ENCODE data around the gene IFI27L1. TPM values are rescaled to one million over a fixed set of nuclear protein-coding genes. Genes with fewer than 3 reads are reported as not detected.

Gene IFI27L1
- total RNA-seq, 4 donors from 2014 or later, result 7.1 to 10.3 (median 8.3) TPM

- ATAC-seq, result no peak
- no peak for TF ChIP-seq CTCF (IDR thresholded peaks at IDR 0.05 in 4 of 5, conservative IDR thresholded peaks at IDR 0.05 in 1 of 5)
- no peak for TF ChIP-seq POLR2A (IDR thresholded peaks at IDR 0.05)
- H3K27me3 ChIP-seq, result peaks cover 0 to 3% (median 0%) of the 10 kb centered on the region in 3 donors
- H3K4me1 ChIP-seq, result peaks cover 0 to 2% of the 10 kb centered on the region in 2 donors
- no peak for DNase-seq
- in situ Hi-C loops (cut with MboI; ENCODE audit: low sequenced_read_pairs in 4 of 4) (no loop called here), intact Hi-C loops (cut with DNase I; ENCODE audit: low total_unique reads) (no loop called here)
- peaks cover 0 to 9% (median 0%) of the 10 kb centered on the region in 3 donors for H3K9me3 ChIP-seq
- H3K36me3 ChIP-seq, result no peaks in the 10 kb centered on the region
- no peak overlapping the region for H3K27ac ChIP-seq
- H3K4me3 ChIP-seq, result no peak overlapping the region
Observed at GRCh38 chr14:94123868-94124267, 42.8 kb downstream of the IFI27L1 start.

GRCh38 chr14:94124582-94125377 is 43.7 kb downstream of the IFI27L1 start:
- Histone ChIP-seq H3K9me3 (peaks cover 0 to 3% (median 0%) of the 10 kb centered on the region in 3 donors), H3K27ac (no peak overlapping the region), H3K27me3 (no peaks in the 10 kb centered on the region), H3K36me3 (no peaks in the 10 kb centered on the region), H3K4me3 (no peak overlapping the region), H3K4me1 (peaks cover 2 to 5% of the 10 kb centered on the region in 2 donors)
- in situ Hi-C loops (cut with MboI; ENCODE audit: low sequenced_read_pairs in 4 of 4), result no loop called here
- TF ChIP-seq POLR2A (IDR thresholded peaks at IDR 0.05), result no peak
- no peak for TF ChIP-seq CTCF (IDR thresholded peaks at IDR 0.05 in 4 of 5, conservative IDR thresholded peaks at IDR 0.05 in 1 of 5)
- intact Hi-C loops (cut with DNase I; ENCODE audit: low total_unique reads), result loop anchor here (5.0 kb wide), 1 partner anchor 42 kb away; the partner anchor contains the start of genes DDX24 and IFI27L1
- ATAC-seq, result no peak
- no peak for DNase-seq

- intact Hi-C loops (cut with DNase I; ENCODE audit: low total_unique reads), result loop anchor here (5.0 kb wide), 1 partner anchor 44 kb away; the partner anchor contains the start of genes DDX24 and IFI27L1
- ATAC-seq, result no peak
- in situ Hi-C loops (cut with MboI; ENCODE audit: low sequenced_read_pairs in 4 of 4), result no loop called here
Observed at GRCh38 chr14:94125659-94126418, 44.7 kb downstream of the IFI27L1 start.

GRCh38 chr14:94126419-94126677 is 45.2 kb downstream of the IFI27L1 start:
- TF ChIP-seq POLR2A (IDR thresholded peaks at IDR 0.05) (no peak), CTCF (IDR thresholded peaks at IDR 0.05 in 4 of 5, conservative IDR thresholded peaks at IDR 0.05 in 1 of 5) (no peak)
- Histone ChIP-seq H3K36me3 (no peaks in the 10 kb centered on the region), H3K4me1 (peaks cover 8 to 11% of the 10 kb centered on the region in 2 donors), H3K4me3 (no peak overlapping the region), H3K27me3 (no peaks in the 10 kb centered on the region), H3K27ac (no peak overlapping the region), H3K9me3 (no peaks in the 10 kb centered on the region)
- in situ Hi-C loops (cut with MboI; ENCODE audit: low sequenced_read_pairs in 4 of 4) (no loop called here), intact Hi-C loops (cut with DNase I; ENCODE audit: low total_unique reads) (loop anchor here (5.0 kb wide), 1 partner anchor 44 kb away; the partner anchor contains the start of genes DDX24 and IFI27L1)
- DNase-seq (no peak), ATAC-seq (no peak)

More at GRCh38 chr14:94125659-94126418, 44.7 kb downstream of the IFI27L1 start:
- peaks cover 8 to 11% of the 10 kb centered on the region in 2 donors for H3K4me1 ChIP-seq
- TF ChIP-seq CTCF (IDR thresholded peaks at IDR 0.05 in 4 of 5, conservative IDR thresholded peaks at IDR 0.05 in 1 of 5) (no peak), POLR2A (IDR thresholded peaks at IDR 0.05) (no peak)
- H3K36me3 ChIP-seq, result no peaks in the 10 kb centered on the region
- H3K4me3 ChIP-seq, result no peak overlapping the region
- no peaks in the 10 kb centered on the region for H3K27me3 ChIP-seq
- no peak overlapping the region for H3K27ac ChIP-seq
- H3K9me3 ChIP-seq, result no peaks in the 10 kb centered on the region
- no peak for DNase-seq
